GM21390 (cell line): ENCODE measurements around the gene ELOVL1.

Experiments
- ATAC-seq: cut with Tn5 transposase; IDR thresholded peaks from one replicate; pipeline ENCODE4 v1.9.1; 2021; ENCODE audit not compliant: unreplicated experiment

Gene ELOVL1

DNA sequence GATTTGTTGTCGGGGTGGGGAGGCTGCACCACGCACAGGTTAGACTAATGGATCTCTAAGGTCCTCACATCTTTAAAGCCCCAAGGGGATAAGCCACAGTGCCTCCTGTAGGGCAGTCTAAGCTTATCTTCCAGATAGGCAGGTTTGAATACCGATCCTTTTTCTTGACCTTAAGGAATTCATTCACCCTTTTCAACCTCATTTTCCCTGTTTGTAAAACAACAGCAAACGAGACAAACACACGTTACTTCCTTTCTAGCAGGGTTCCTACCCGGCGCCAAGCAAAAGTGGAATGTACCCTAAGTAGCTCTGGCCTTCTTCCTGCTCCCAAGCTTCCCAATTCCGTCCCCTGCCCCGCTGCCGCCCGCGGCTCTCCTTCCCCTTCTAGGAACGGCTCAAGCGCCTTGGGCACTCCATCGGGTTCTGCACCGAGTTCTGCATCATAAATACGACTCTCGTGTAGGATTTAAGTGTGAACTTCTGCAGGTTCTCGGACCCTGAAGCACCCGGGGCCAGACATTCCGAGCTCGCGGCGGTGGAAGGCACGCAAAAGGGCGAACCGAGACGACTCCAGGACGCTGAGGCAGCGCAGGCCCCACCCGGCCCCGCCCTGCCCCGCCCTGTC lies 9.6 kb downstream of the ELOVL1 start:
- peak; percentile 16 for ATAC-seq

DNA sequence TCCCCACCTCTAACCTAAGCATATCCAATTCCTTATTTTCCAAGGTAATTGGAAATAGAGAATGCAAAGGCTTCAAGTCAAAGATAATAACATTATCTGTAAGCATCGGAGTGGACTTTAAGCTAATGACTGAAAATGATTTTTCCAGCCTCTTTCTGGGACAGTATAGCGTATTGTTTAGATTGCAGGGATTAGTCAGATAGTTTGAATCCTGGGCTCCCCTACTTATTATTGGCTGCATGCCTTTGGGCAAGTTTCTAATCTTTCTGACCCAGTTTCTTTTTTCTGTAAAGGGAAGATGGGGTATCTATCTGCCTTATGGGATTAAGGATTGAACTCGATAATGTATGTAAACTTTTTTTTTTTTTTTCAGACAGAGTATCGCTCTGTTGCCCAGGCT lies 10.6 kb downstream of the ELOVL1 start:
- no peak for ATAC-seq

DNA sequence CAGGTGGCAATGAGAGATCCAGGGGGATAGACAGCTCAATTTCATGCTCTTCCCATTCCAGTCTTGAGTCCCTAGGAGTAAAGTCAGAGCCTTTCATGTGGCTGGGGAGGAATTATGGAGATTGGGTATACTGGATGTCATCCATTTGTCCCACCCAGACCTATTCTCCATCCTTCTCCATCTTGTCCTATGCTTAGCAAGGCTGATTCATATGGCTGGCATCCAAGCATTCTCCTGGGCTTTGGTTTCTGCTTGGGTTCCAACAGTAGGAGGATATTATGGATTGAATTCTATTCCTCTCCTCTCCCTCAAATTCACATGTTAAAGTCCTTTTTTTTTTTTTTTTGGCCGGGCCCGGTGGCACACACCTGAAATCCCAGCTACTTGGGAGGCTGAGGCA lies 12.9 kb downstream of the ELOVL1 start:
- ATAC-seq, result no peak

DNA sequence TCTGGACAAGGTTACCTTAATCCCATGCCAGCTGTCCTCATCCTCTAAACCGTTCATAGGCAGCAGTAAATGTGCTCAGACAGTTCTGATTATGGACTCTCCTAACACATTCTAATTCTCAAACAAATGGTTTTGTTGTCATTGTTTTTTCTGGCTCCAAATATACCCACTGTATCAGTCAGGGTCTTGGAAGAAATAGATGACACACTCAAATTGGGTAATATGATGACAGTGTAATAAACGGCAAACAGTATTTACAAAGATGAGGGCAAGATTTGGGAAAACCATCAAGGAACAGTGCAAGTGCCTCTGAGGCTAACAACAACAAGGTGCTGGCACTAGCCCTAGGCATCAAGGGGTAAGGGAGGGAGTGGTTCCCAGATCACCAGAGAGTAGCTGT lies 13.3 kb downstream of the ELOVL1 start:
- no peak for ATAC-seq

DNA sequence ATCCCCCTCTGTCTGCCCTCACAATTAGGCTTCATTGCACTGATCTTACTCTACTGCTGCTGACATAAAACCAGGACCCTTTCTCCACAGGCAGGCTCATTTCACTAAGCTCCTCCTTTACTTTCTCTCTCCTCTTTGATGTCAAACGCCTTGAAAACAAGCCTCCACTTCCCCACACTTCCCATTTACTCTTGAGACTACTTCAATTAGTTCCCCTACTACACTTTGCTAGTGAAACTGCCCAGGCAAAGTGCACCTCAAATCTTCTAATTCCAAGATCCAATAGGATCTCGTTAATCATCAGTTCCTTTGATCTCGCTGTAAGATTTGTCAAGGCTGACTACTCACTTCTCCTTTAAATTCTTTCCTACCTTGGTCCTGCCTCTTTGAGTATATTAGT lies 14.9 kb downstream of the ELOVL1 start:
- no peak for ATAC-seq

DNA sequence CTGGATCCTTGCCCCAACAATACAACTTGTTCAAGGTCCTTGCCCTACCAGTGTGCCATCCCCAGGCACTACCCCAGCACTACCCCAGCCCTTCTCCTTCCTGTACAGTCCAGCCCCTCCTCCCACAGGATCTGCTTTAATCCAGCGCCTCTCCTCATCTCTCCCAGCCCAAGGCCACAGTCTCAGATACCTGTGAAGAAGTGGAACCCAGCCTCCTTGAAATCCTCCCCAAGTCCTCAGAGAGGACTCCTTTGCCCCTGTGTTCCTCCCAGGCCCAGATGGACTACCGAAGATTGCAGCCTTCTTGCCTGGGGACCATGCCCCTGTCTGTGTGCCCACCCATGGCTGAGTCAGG lies 15.5 kb downstream of the ELOVL1 start:
- no peak for ATAC-seq

DNA sequence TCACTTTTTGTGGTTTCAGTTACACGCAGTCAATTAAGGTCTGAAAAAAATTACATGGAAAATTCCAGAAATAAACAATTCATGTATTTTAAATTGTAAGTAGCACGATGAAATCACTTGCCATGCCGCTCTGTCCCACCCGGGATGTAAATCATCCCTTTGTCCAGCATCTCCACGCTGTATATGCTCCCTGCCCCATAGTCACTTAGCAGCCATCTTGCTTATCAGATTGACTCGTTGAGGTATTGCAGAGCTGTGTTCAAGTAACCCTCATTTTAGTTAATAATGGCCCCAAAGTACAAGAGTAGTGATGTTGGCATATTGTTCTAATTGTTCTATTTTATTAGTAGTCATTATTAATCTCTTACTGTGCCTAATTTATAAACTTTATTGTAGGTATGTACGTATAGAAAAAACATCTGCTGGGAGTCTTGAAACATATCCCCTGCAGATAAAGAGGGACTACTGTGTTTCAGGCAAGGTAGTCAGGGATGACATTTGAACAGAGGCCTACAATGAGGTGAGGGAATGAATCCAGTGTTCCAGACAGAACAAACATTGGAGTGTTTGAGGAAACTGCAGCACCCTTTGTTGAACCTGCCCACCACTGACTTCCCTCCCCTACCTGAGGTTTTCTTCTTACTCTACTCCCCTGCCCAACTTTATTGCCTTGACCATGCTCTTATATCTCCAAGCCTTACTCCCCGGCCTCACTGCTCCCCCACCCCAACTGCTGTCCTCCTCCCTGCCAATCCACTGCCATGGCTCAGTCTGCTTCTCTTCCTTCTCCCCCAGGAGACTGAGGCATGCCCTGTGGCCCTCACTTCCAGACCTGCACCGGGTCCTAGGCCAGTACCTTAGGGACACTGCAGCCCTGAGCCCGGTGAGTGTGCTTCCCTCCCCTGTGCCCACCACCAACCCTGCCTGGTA lies 16.1 kb downstream of the ELOVL1 start:
- no peak for ATAC-seq

DNA sequence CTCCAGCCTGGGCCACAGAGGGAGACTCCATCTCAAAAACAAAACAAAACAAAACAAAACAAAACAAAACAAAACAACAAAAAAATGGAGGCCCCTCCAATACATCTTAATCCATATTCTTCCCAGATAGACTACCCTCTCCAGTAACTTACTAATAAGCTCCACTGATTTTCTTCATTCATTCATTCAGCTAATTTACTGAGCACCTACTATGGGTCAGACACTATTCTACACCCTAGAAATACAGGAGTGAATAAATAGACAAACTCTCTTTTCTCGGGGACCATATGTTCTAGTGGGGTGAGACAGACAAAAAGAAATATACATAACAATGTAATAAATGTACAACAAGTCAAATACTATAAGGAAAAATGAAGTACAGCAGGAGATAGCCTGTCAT lies 16.8 kb downstream of the ELOVL1 start:
- ATAC-seq, result no peak

DNA sequence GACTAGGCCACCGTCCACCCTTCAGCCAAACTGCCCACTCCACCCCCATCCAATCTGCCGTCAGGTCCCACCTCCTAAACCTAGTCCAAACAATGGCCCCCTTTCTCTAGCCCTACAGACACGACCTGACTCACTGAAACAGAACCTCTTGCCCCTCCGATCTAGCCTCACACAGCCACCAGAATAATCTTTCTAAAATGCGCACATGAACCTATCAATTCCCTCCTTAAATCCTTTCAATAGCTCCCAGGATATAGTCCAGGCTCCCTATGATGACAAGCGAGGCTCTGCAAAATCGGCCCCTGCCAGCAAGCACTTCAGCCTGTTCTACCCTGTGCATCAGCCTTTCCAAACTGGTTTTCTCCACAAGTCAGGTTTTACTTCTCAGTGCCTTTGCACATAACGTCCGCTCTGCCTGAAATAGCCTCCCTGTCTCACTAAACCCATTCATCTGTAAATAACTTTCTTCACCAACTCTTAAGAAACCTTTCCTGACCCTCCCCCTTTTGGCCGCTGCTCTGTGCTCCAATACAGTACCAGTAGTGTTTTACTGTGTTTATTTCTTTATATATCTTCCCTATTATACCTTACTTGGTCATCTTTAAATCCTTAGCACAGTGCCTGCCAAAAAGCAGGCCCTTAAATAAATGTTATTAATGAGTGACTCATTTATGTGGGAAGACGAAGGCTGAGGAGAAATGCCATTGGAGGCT lies 18.1 kb downstream of the ELOVL1 start:
- no peak for ATAC-seq

DNA sequence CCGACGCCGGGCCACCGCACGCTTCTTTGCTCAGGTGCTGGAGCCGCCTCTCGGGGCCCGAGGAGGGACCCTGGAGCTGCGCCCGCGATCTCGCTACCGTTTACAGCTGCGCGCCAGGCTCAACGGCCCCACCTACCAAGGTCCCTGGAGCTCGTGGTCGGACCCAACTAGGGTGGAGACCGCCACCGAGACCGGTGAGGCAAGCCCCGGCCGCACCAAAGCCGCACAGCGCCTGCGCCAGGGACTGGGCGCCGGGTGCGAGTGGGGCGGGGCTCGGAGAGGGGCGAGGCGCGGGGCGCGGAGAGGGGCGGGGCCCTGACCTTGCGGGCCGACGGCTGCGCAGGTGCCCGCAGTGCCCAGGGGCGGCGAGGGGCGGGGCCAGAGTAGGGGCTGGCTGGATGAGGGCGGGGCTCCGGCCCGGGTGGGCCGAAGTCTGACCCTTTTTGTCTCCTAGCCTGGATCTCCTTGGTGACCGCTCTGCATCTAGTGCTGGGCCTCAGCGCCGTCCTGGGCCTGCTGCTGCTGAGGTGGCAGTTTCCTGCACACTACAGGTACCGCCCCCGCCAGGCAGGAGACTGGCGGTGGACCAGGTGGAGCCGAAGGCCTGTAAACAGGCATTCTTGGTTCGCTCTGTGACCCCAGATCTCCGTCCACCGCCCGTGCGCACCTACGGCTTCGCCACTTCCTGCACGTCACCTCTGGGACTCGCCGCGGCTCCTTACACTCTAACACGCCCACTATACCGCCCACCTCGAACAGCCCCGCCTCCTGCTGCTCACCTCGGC lies 18.8 kb downstream of the ELOVL1 start:
- no peak for ATAC-seq

DNA sequence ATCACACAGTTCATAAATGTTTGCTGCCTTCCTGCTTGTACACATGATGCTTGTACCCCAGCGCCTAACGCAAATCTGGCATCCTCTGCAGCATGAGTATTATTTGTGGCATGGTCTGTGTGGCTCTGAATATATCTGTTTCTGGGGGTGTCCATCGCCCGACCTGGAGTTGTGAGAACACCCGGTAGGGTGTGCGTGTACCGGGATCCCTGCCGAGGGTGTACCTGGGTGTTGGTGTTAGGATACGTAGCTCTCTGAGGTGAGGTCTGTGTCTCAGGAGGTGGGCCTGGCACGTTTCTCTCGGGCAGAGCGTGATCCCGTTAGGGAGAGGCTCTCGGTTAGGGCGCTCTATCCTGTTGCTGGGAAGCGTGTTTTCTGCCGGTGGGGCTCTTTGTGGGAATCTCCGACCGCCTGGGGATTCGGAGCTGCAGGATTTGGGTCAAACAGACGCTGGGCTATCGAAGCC lies 19.4 kb downstream of the ELOVL1 start:
- ATAC-seq, result no peak

DNA sequence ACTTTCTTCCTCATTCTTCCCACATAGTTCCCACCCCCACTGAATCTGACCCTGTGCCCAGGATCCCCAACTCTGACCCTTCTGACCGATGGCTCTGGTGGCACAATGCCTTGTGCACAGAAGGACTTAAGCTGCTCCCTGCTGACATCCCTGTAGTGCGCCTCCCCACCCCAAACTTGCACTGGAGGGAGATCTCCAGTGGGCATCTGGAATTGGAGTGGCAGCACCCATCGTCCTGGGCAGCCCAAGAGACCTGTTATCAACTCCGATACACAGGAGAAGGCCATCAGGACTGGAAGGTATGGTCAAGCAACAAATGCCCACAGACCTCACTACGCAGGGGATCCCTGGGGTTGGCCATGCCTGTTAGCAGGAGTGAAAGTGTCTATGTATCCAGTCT lies 21.2 kb downstream of the ELOVL1 start:
- no peak for ATAC-seq

DNA sequence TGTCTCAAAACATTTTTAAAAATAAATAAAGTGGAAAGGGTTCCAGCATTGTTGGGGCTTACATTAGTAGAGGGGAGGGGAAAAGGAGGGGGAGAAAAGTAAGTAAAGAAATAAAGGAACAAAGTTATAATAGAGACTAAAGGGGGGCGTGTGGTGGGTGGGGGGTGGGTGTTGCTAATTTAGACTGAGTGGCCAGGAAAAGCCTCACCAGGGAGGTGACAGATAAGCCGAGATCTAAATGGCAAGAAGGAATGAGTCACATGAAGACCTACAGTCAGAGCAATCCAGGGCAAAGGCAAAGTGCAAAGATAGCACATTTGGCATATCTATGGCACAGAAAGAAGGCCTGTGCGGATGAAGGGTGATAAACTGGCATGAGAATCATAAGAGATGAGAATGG lies 22.7 kb downstream of the ELOVL1 start:
- ATAC-seq, result no peak

DNA sequence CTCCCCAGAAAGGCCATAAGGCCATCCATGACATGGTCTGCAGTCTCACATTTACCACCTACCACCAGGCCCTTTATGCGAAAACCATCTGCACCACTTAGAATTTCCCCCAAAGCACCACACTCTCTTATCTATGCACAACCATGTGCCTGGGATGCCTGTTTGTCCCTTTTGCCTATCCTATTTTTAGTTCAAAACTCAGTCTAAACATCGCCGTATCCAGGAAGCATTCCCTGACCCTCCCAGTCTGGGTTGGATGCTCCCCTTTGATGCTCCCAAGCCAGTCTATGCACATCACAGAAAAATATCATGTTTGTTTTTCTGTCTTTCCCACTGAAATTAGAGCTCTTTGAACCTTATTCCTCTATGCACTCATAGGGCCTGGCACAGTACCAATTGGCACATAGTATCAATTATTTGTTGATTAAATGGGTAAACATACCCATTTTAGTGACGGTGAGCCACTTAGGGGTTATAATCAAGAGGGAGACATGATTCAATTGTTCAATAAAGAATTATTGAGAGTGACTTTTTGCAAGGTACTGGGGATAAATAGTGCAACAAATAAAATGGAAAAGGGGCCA lies 23.5 kb downstream of the ELOVL1 start:
- no peak for ATAC-seq

DNA sequence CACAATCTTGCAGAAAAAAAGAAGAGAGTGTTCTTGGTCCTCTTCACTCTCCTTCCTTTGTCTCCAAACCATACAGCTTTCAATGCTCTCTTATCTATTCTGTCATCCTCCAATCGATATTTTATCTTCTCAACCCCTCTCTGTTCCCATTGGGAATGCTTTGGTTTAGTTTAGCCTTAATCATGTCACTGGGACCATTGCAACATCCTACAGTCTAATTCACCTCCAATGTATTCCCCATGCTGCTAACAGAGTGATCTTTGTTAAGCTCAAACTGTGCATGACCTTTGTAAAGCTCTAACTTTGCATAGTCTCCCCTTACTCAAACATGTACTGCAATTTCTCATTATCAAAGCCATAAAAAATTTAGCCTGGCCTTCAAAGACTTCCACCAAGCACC lies 27.3 kb downstream of the ELOVL1 start:
- ATAC-seq, result no peak

DNA sequence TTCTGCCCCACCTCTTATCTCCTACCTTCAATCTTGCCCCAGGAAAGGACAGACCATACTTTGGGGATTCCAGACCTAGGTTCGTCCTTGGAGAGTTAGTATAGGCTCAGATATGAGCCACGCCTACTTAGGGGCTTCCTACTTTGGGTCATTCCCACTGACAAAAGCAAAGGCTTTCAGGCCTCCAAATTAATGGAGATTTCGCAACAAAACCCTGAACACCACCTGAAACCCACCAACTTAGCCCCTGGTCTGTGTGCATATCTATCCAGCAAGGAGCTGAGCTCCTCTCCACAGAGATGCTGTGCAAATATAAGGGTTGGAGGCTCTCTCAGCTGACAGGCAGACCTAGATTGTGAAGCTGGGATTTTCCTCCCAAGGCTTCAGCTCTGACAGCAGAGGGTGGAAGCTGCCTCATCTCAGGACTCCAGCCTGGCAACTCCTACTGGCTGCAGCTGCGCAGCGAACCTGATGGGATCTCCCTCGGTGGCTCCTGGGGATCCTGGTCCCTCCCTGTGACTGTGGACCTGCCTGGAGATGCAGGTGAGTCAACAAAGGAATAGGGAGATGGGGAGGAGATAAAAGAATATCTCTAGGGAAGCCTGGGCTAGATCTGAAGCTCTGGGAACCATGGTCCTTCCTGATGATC lies 28.1 kb downstream of the ELOVL1 start:
- no peak for ATAC-seq

DNA sequence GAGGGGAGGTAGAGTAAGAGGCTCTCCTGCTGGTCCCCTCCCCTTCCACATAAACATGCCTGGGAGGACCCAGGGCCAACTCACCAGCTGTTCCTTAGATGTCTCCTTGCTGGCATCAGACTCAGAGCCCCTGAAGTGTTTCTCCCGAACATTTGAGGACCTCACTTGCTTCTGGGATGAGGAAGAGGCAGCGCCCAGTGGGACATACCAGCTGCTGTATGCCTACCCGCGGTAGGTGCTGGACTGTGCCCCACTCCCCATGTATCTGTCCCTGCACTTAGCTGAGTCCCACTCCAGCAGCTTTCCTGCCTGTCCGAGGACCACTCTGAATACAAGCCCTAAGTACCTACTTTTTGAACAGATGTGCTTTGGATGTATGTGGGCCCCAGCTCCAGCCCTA lies 29.8 kb downstream of the ELOVL1 start:
- no peak for ATAC-seq

DNA sequence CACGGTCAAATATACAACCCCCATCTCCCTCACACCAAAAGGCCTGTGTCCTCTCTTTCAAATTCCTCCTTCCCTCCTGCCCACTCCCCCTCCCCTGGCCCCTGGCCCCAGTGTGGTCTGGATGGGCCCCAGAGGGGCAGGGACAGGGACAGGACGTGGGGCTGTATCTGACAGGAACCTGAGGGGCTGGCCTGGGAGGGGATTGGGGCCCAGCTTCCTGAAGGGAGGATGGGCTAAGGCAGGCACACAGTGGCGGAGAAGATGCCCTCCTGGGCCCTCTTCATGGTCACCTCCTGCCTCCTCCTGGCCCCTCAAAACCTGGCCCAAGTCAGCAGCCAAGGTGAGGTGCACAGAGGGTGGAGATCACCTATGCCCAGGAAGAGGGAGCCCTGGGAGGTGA lies 30.2 kb downstream of the ELOVL1 start, which contains the start of gene MPL:
Gene MPL, plus strand, starts transcription at position 231 of the 400 bp plus-strand sequence. Its CDS starts 31 bp downstream, at position 262.
- ATAC-seq, result no peak

DNA sequence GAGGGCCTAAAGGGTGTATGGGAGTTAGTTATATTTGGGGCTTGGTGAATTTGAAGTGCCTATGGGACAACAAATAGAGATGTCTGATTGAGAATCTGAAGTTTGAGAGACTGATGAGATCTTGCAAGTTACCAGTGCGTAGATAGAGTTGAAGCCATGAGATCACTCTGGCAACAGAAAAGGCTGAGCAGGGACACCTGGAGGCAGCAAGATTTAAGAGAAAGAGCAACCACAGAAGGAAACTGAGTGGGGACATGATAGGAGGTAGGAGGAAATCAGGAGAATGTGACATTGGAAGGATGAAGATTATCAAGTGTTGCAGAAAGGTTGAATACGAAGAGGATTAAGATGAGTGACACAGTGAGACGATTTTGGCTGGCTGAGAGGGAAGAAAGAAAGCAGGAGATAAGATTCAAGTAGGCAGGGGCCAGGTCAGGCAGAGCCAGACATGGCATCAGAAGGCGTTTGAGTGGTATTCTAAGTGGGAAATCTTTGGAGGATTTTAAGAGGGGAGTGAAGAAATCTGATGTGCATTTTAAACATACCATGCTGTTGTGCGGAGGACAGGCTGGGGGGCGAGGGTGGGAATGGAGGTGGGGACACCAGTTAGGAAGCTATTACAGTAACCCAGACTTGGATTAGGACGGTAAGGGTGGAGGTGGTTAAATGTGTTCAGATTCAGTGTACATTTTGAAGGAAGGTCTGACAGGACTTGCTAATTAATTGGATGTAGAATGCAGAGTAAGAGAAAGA lies 33.2 kb downstream of the ELOVL1 start:
- no peak for ATAC-seq
